Mesothelial cell of epicardium (in vitro differentiated cells): ENCODE results near the gene ENPP5. TPM values are rescaled to one million over a fixed set of nuclear protein-coding genes. Genes with fewer than 3 reads are reported as not detected.

Experiments
- DNase-seq, 2 experiments: peaks; one replicate each; pipeline ENCODE4 v3.0.0; 2021; ENCODE audit warnings: low spot score in 2 of 2; ENCODE audit not compliant: unreplicated experiment in 2 of 2
- H3K27ac Mint-ChIP-seq: 2 replicates; pipeline ENCODE4 v1.8.0; 2021; ENCODE audit warnings: mixed read lengths
- H3K27me3 Mint-ChIP-seq: 2 replicates; pipeline ENCODE4 v1.8.0; 2021; ENCODE audit warnings: low read depth, mixed read lengths
- H3K36me3 Mint-ChIP-seq: 2 replicates; pipeline ENCODE4 v1.8.0; 2021; ENCODE audit warnings: mixed read lengths
- H3K4me1 Mint-ChIP-seq: 2 replicates; pipeline ENCODE4 v1.8.0; 2021; ENCODE audit warnings: mixed read lengths
- H3K4me3 Mint-ChIP-seq: 2 replicates; pipeline ENCODE4 v1.8.0; 2021; ENCODE audit warnings: mild to moderate bottlenecking, moderate library complexity, mixed read lengths
- H3K9me3 Mint-ChIP-seq: 2 replicates; pipeline ENCODE4 v1.8.0; 2021; ENCODE audit warnings: mixed read lengths
- CTCF ChIP-seq: fragments of 200-600 bp; sonication (generic); IDR thresholded peaks from one replicate; pipeline ENCODE4 v1.5.0; 2021; ENCODE audit warnings: antibody characterized with exemption; ENCODE audit not compliant: unreplicated experiment
- total RNA-seq: library from RNA; stranded (reverse); gene quantifications from 3 replicates; pipeline ENCODE4 v1.2.1, GENCODE V29; 2021

The ENPP5 gene, protein sequence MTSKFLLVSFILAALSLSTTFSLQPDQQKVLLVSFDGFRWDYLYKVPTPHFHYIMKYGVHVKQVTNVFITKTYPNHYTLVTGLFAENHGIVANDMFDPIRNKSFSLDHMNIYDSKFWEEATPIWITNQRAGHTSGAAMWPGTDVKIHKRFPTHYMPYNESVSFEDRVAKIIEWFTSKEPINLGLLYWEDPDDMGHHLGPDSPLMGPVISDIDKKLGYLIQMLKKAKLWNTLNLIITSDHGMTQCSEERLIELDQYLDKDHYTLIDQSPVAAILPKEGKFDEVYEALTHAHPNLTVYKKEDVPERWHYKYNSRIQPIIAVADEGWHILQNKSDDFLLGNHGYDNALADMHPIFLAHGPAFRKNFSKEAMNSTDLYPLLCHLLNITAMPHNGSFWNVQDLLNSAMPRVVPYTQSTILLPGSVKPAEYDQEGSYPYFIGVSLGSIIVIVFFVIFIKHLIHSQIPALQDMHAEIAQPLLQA
- 7.4 to 8.7 TPM (median 7.7 TPM) in 3 replicates for total RNA-seq

- Mint-ChIP-seq H3K9me3 (no peaks in the 10 kb centered on the region), H3K27me3 (peaks cover 20% of the 10 kb centered on the region), H3K4me3 (peak within 1 kb of the TSS; percentile 86), H3K27ac (peak within 1 kb of the TSS; percentile 62), H3K36me3 (peaks cover 8% of the 10 kb centered on the region), H3K4me1 (peaks cover 11% of the 10 kb centered on the region)
- peak; percentile 63 to 84 for DNase-seq
- TF ChIP-seq CTCF = no peak
Measured at GRCh38 chr6:46170357-46171289, at the start of gene ENPP5. ENPP5 (minus strand) TSS chr6:46170980; CDS start chr6:46168262, 2,718 bp downstream.

GRCh38 chr6:46219661-46220060, 48.9 kb upstream of the ENPP5 start:
- no peaks in the 10 kb centered on the region for H3K9me3 Mint-ChIP-seq
- TF ChIP-seq CTCF = no peak
- peaks cover 7% of the 10 kb centered on the region for H3K4me1 Mint-ChIP-seq
- H3K27me3 Mint-ChIP-seq = no peaks in the 10 kb centered on the region
- H3K4me3 Mint-ChIP-seq = no peak overlapping the region
- no peaks in the 10 kb centered on the region for H3K36me3 Mint-ChIP-seq
- DNase-seq = no peak
- H3K27ac Mint-ChIP-seq = no peak overlapping the region

DNA sequence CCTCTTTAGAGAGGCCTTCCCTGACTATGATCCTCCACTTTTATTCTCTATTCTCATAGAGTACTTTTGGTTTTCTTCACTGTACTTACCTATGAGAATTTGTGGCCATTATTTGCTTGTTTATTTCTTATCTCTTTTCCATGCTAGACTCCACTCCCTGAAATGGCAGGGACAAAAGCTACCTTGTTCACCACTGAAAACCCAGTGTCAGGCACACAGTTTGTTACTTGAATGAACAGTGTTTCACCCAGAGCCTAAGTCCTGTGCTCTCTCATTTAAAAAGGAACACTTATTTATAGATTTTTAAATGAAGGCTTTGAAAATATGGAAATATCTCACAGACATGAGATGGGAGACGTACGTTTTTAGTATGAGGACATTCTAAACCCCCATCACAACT, 47.7 kb upstream of the ENPP5 start:
- no peak for TF ChIP-seq CTCF

DNA sequence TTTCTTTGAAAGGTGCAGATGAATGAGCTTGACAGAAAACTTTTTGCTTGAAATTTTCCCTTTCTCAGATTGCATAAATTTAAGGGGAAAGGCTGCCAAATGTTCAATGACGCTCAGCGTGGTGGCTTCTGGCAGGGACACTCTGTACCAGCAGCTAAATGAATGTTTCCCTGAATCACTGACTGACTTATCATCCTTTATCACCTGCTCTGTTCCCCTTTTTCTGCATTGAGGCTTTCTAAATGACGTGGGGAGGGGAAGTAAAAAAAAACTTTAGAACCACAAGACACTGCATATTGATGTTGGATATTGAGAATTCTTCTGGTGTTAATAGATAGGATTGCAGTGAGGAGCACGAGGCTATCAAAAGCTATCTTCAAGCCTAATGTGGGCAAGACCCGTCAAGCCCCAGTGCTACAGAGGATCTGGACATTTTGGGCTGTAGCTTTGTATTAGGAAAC, 46.9 kb upstream of the ENPP5 start:
- H3K27ac Mint-ChIP-seq = no peak overlapping the region
- no peaks in the 10 kb centered on the region for H3K27me3 Mint-ChIP-seq
- no peak overlapping the region for H3K4me3 Mint-ChIP-seq
- DNase-seq = no peak
- H3K36me3 Mint-ChIP-seq = no peaks in the 10 kb centered on the region
- H3K9me3 Mint-ChIP-seq = no peaks in the 10 kb centered on the region
- peaks cover 3% of the 10 kb centered on the region for H3K4me1 Mint-ChIP-seq
- TF ChIP-seq CTCF = no peak

More for the DNA sequence above, 47.7 kb upstream of the ENPP5 start:
- H3K27ac Mint-ChIP-seq = no peak overlapping the region
- no peaks in the 10 kb centered on the region for H3K36me3 Mint-ChIP-seq
- H3K9me3 Mint-ChIP-seq = no peaks in the 10 kb centered on the region
- H3K27me3 Mint-ChIP-seq = no peaks in the 10 kb centered on the region
- H3K4me3 Mint-ChIP-seq = no peak overlapping the region
- H3K4me1 Mint-ChIP-seq = peaks cover 7% of the 10 kb centered on the region
- no peak for DNase-seq

DNA sequence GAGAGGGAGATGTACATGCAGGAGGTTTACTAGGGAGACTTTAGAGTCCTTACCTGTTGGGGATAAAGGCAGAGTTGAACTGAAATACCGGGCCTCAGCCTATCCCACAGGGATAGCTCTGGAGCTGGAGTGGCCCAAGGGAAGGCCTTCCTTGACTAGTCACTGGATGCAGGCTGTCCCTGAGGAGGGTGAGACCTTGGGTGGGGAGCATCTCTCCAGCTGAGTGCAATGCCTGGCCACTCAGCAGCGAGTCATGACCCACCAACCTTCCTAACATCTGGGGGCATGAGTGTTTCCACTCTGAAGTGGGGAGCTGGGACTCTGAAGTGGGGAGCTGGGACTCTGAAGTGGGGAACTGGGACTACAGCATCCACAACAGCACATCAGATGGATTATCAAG, 46.1 kb upstream of the ENPP5 start:
- Mint-ChIP-seq H3K9me3 (no peaks in the 10 kb centered on the region), H3K4me3 (no peak overlapping the region), H3K27ac (no peak overlapping the region), H3K27me3 (no peaks in the 10 kb centered on the region), H3K4me1 (peaks cover 3% of the 10 kb centered on the region), H3K36me3 (no peaks in the 10 kb centered on the region)
- TF ChIP-seq CTCF = no peak
- DNase-seq = no peak
